ENCODE data around the gene MRPS27.

Gene MRPS27

GRCh38 chr5:72234868-72235267 is 85.2 kb downstream of the MRPS27 start:
- Mint-ChIP-seq H3K9me3 (no peaks in the 10 kb centered on the region), H3K4me3 (no peak overlapping the region), H3K4me1 (ENCODE audit: low read depth) (peaks cover 12% of the 10 kb centered on the region), H3K27me3 (no peaks in the 10 kb centered on the region), H3K36me3 (ENCODE audit: low read depth) (peaks cover 31% of the 10 kb centered on the region), H3K27ac (no peak overlapping the region)
- intact Hi-C loops (cut with micrococcal nuclease): no loop called here

GRCh38 chr5:72234265-72234700 is 85.8 kb downstream of the MRPS27 start:
- intact Hi-C loops (cut with micrococcal nuclease): no loop called here
- Mint-ChIP-seq H3K27ac (no peak overlapping the region), H3K4me1 (ENCODE audit: low read depth) (peaks cover 12% of the 10 kb centered on the region), H3K9me3 (no peaks in the 10 kb centered on the region), H3K36me3 (ENCODE audit: low read depth) (peaks cover 31% of the 10 kb centered on the region), H3K4me3 (no peak overlapping the region), H3K27me3 (no peaks in the 10 kb centered on the region)

GRCh38 chr5:72233835-72234234 is 86.2 kb downstream of the MRPS27 start:
- Mint-ChIP-seq H3K4me3 (no peak overlapping the region), H3K27ac (no peak overlapping the region), H3K9me3 (no peaks in the 10 kb centered on the region), H3K36me3 (ENCODE audit: low read depth) (peaks cover 31% of the 10 kb centered on the region), H3K27me3 (no peaks in the 10 kb centered on the region), H3K4me1 (ENCODE audit: low read depth) (peaks cover 12% of the 10 kb centered on the region)
- intact Hi-C loops (cut with micrococcal nuclease): no loop called here

- H3K36me3 Mint-ChIP-seq (ENCODE audit: low read depth): peaks cover 33% of the 10 kb centered on the region
- intact Hi-C loops (cut with micrococcal nuclease): no loop called here
- H3K9me3 Mint-ChIP-seq: no peaks in the 10 kb centered on the region
- H3K27ac Mint-ChIP-seq: no peak overlapping the region
- H3K4me3 Mint-ChIP-seq: no peak overlapping the region
- no peaks in the 10 kb centered on the region for H3K27me3 Mint-ChIP-seq
- peaks cover 12% of the 10 kb centered on the region for H3K4me1 Mint-ChIP-seq (ENCODE audit: low read depth)
These were observed 87.2 kb downstream of the MRPS27 start for GRCh38 chr5:72232838-72233237.

- Mint-ChIP-seq H3K4me1 (ENCODE audit: low read depth) (peaks cover 12% of the 10 kb centered on the region), H3K9me3 (no peaks in the 10 kb centered on the region), H3K27ac (no peak overlapping the region), H3K36me3 (ENCODE audit: low read depth) (peaks cover 40% of the 10 kb centered on the region), H3K27me3 (no peaks in the 10 kb centered on the region), H3K4me3 (no peak overlapping the region)
- intact Hi-C loops (cut with micrococcal nuclease): no loop called here
These were observed 87.9 kb downstream of the MRPS27 start for GRCh38 chr5:72231991-72232703.

GRCh38 chr5:72228960-72229359 is 91.1 kb downstream of the MRPS27 start:
- intact Hi-C loops (cut with micrococcal nuclease): no loop called here
- no peaks in the 10 kb centered on the region for H3K27me3 Mint-ChIP-seq
- no peak overlapping the region for H3K4me3 Mint-ChIP-seq
- H3K9me3 Mint-ChIP-seq: no peaks in the 10 kb centered on the region
- peaks cover 56% of the 10 kb centered on the region for H3K36me3 Mint-ChIP-seq (ENCODE audit: low read depth)
- no peak overlapping the region for H3K27ac Mint-ChIP-seq
- H3K4me1 Mint-ChIP-seq (ENCODE audit: low read depth): peaks cover 12% of the 10 kb centered on the region

- H3K36me3 Mint-ChIP-seq (ENCODE audit: low read depth): peaks cover 72% of the 10 kb centered on the region
- H3K27me3 Mint-ChIP-seq: no peaks in the 10 kb centered on the region
- no peak overlapping the region for H3K4me3 Mint-ChIP-seq
- H3K4me1 Mint-ChIP-seq (ENCODE audit: low read depth): peaks cover 11% of the 10 kb centered on the region
- no peaks in the 10 kb centered on the region for H3K9me3 Mint-ChIP-seq
- intact Hi-C loops (cut with micrococcal nuclease): no loop called here
- H3K27ac Mint-ChIP-seq: no peak overlapping the region
These were observed 93.1 kb downstream of the MRPS27 start for GRCh38 chr5:72226950-72227349.

GRCh38 chr5:72225741-72226140 is 94.3 kb downstream of the MRPS27 start:
- H3K4me3 Mint-ChIP-seq: no peak overlapping the region
- H3K27me3 Mint-ChIP-seq: no peaks in the 10 kb centered on the region
- H3K27ac Mint-ChIP-seq: no peak overlapping the region
- no peaks in the 10 kb centered on the region for H3K9me3 Mint-ChIP-seq
- intact Hi-C loops (cut with micrococcal nuclease): no loop called here
- peaks cover 77% of the 10 kb centered on the region for H3K36me3 Mint-ChIP-seq (ENCODE audit: low read depth)
- H3K4me1 Mint-ChIP-seq (ENCODE audit: low read depth): peaks cover 5% of the 10 kb centered on the region

- peaks cover 77% of the 10 kb centered on the region for H3K36me3 Mint-ChIP-seq (ENCODE audit: low read depth)
- H3K27ac Mint-ChIP-seq: no peak overlapping the region
- H3K9me3 Mint-ChIP-seq: no peaks in the 10 kb centered on the region
- H3K4me1 Mint-ChIP-seq (ENCODE audit: low read depth): peaks cover 5% of the 10 kb centered on the region
- H3K27me3 Mint-ChIP-seq: no peaks in the 10 kb centered on the region
- H3K4me3 Mint-ChIP-seq: no peak overlapping the region
- intact Hi-C loops (cut with micrococcal nuclease): no loop called here
These were observed 95.0 kb downstream of the MRPS27 start for GRCh38 chr5:72224946-72225463.

GRCh38 chr5:72223371-72223770 is 96.7 kb downstream of the MRPS27 start:
- H3K27ac Mint-ChIP-seq: no peak overlapping the region
- no peaks in the 10 kb centered on the region for H3K27me3 Mint-ChIP-seq
- H3K36me3 Mint-ChIP-seq (ENCODE audit: low read depth): peaks cover 93% of the 10 kb centered on the region
- intact Hi-C loops (cut with micrococcal nuclease): no loop called here
- H3K4me1 Mint-ChIP-seq (ENCODE audit: low read depth): peaks cover 5% of the 10 kb centered on the region
- no peak overlapping the region for H3K4me3 Mint-ChIP-seq
- H3K9me3 Mint-ChIP-seq: no peaks in the 10 kb centered on the region

GRCh38 chr5:72222521-72222920 is 97.5 kb downstream of the MRPS27 start:
- no peaks in the 10 kb centered on the region for H3K27me3 Mint-ChIP-seq
- H3K4me3 Mint-ChIP-seq: no peak overlapping the region
- no peak overlapping the region for H3K27ac Mint-ChIP-seq
- H3K36me3 Mint-ChIP-seq (ENCODE audit: low read depth): peaks cover 96% of the 10 kb centered on the region
- peaks cover 5% of the 10 kb centered on the region for H3K4me1 Mint-ChIP-seq (ENCODE audit: low read depth)
- no peaks in the 10 kb centered on the region for H3K9me3 Mint-ChIP-seq
- intact Hi-C loops (cut with micrococcal nuclease): no loop called here

- intact Hi-C loops (cut with micrococcal nuclease): no loop called here
- no peak overlapping the region for H3K4me3 Mint-ChIP-seq
- H3K4me1 Mint-ChIP-seq (ENCODE audit: low read depth): peaks cover 5% of the 10 kb centered on the region
- no peak overlapping the region for H3K27ac Mint-ChIP-seq
- no peaks in the 10 kb centered on the region for H3K9me3 Mint-ChIP-seq
- peaks cover 92% of the 10 kb centered on the region for H3K36me3 Mint-ChIP-seq (ENCODE audit: low read depth)
- H3K27me3 Mint-ChIP-seq: no peaks in the 10 kb centered on the region
These were observed 98.5 kb downstream of the MRPS27 start for GRCh38 chr5:72221541-72221940.

GRCh38 chr5:72221099-72221498 is 98.9 kb downstream of the MRPS27 start:
- no peaks in the 10 kb centered on the region for H3K9me3 Mint-ChIP-seq
- H3K4me1 Mint-ChIP-seq (ENCODE audit: low read depth): peaks cover 5% of the 10 kb centered on the region
- H3K27me3 Mint-ChIP-seq: no peaks in the 10 kb centered on the region
- no peak overlapping the region for H3K27ac Mint-ChIP-seq
- intact Hi-C loops (cut with micrococcal nuclease): no loop called here
- no peak overlapping the region for H3K4me3 Mint-ChIP-seq
- H3K36me3 Mint-ChIP-seq (ENCODE audit: low read depth): peaks cover 87% of the 10 kb centered on the region

GRCh38 chr5:72216756-72217155 is 103.3 kb downstream of the MRPS27 start:
- Mint-ChIP-seq H3K27me3 (no peaks in the 10 kb centered on the region), H3K4me1 (ENCODE audit: low read depth) (no peaks in the 10 kb centered on the region), H3K36me3 (ENCODE audit: low read depth) (peaks cover 48% of the 10 kb centered on the region), H3K9me3 (no peaks in the 10 kb centered on the region), H3K27ac (no peak overlapping the region), H3K4me3 (no peak overlapping the region)
- intact Hi-C loops (cut with micrococcal nuclease): no loop called here

- Mint-ChIP-seq H3K27me3 (no peaks in the 10 kb centered on the region), H3K4me3 (no peak overlapping the region)
These were observed 105.9 kb downstream of the MRPS27 start for GRCh38 chr5:72214168-72214567.

More at GRCh38 chr5:72214168-72214567, 105.9 kb downstream of the MRPS27 start:
- intact Hi-C loops (cut with micrococcal nuclease): no loop called here
- H3K4me1 Mint-ChIP-seq (ENCODE audit: low read depth): no peaks in the 10 kb centered on the region
- no peak overlapping the region for H3K27ac Mint-ChIP-seq
- H3K9me3 Mint-ChIP-seq: no peaks in the 10 kb centered on the region
- peaks cover 22% of the 10 kb centered on the region for H3K36me3 Mint-ChIP-seq (ENCODE audit: low read depth)
